NCI-H345 (cell line): ENCODE data around the gene ANO2.

Experiments
- DNase-seq: peaks from one replicate; lab custom pipeline; 2025; lab: John Stamatoyannopoulos, UW

Gene ANO2

DNA sequence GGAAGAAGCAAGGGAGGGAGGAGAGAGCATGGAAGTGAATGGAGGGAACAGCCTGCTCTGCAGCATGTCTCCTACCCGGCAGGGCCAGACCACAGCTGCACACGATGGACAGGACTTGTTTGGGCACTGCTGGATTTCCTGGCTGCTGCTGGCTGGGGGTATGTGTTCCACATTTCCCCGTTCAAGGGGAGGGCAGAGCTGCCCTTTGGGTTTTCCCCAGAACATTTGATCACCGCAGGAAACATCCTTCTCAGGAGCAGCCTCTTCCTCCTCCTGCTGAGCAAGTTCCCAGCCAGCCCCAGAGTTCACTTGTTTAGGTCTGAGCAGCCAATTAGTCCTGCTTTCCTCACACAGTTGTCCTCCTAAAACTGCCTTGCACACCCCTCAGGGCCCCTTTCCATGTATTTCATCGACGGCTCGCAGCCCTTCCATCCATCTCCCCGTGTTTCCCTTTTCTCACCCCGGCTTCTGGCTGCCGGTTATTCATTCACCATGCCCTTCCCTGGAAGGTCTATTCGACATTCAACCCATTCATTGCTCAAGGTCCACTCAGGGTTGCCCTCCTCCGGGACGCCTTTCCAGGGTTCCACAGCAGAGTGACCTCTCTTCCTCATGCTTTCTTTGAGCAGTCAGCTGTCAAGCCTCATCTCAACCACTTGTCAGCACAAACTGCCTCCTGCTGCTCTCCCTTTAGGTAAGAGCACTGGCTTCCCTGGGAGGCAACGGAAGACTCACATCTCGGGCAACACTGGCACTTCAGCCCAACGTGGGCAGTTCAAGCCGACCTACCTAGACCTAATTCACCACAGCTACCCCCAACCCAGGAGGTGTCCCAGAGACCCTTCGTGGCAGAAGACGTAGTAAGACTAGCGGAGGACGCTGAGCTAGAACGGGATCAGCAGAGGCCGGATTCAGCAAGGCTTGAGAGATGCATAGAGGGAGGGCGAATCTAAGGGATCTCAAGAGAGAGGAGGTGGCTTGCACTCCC is 20.1 kb upstream of the ANO2 start:
- DNase-seq = no peak

DNA sequence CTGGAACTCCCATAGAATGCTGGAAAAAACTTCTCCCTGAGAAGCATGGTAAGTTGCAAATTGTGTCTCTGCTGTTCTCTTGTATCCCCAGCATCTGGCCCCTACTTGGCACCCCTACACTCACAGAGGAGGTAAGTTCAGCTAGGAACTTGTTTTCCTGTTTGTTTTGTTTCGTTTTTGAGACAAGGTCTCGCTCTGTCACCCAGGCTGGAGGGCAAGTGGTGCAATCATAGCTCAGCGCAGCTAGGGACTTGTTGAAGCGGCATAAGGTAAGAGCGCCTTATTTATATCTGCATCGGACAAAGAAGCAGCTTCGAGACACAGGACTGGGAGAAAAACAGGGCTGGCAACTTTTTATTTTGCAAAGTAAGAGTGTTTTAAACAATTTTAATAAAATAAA is 18.5 kb upstream of the ANO2 start:
- no peak for DNase-seq

- DNase-seq = no peak
These were observed 15.7 kb upstream of the ANO2 start for GRCh38 chr12:5960783-5961182.

- no peak for DNase-seq
These were observed 11.9 kb upstream of the ANO2 start for GRCh38 chr12:5956987-5957386.

- DNase-seq = no peak
These were observed 9.6 kb upstream of the ANO2 start for GRCh38 chr12:5954661-5955060.

DNA sequence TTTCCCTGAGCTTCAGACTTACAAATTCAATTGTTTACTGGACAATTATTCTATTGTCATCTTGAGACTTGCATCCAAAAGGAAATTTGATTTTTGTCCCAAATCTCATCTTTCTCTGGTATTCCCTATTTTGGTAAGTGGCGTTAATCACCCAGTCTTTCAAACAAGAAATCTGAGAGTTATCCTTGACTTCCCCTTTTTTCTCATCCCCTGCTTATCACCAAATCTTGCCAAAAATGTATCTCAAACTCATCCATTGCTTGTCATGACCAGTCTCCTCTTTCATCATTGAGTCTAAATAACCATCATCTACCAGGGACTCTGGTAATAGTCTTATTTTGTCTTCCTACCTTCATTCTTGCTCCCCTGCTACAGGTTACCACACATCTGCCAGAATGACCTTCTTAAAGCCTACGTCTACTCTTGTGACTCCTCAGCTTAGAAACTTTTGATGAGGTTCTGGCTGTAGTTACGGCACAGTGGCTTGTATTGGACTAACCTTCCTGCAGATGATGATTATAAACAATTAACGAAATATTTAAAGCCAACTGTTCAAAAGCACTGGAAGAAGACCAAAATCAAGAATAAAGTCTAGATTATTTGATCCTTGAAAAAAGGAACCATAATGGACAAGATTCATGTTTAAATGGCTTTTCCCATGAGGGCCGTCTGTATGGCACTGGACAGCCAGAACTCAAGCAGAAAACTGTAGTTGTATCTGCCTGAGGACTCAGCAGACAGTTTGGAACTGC is 9.0 kb upstream of the ANO2 start:
- DNase-seq = no peak

GRCh38 chr12:5952031-5952430 is 7.0 kb upstream of the ANO2 start:
- DNase-seq = no peak

GRCh38 chr12:5948696-5949095 is 3.6 kb upstream of the ANO2 start:
- DNase-seq = no peak

DNA sequence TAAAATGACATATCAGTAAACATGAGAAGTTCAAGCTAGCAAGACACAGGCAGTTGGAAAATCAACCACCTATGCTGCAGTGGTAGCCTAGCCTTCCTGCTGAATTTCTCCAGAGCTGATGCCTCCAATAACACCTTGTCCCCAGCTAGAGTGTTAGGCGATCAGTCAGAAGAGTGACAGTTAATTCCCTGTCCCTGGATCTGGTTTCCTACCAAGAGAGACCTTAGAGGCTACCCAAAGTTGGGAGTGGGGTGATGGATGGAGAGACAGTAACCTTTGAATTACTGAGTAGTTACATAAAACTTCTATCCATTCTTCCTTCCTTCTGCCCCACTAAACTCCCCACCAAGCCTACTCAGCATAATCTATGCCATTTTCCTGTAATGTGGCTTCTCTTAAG is 1.9 kb upstream of the ANO2 start:
- no peak for DNase-seq

DNA sequence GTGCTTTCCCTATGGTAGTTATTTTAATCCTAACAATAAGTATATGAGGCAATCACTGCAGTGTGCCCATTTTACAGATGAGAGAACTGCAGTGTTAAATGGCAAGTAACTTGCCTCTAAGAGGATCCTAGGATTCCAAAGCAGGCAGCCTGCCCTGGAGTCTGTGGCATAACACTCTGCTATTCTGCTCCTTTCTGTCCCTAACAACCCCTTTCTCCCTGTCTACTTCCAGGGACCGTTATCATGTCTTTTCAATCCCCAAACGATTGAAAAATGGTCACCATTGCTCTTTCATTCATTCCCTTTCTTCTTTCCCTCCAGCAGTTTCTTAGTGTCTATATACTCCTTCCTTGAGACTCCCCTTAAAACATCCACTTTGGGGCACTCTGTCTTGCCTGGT is 1.3 kb upstream of the ANO2 start:
- DNase-seq = no peak

DNA sequence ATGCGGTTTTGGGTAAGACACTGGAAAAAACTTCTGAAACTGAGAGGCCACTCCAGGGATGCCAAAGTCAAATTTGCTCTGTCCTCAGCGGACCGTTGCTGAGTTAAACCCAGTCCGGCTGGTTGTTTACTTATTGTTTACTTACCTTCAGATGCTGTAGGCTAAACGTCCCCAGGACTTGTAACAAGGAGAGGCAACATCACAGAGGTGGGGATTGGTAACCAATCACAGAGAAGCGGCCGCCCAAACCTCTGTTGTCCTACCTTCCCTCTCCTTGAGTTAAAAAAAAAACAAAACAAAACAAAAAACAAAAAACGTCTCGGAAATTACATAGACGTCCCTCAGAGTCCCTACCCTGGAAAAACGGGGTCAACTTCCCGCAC is 380 bp downstream of the ANO2 start:
- DNase-seq = no peak

DNA sequence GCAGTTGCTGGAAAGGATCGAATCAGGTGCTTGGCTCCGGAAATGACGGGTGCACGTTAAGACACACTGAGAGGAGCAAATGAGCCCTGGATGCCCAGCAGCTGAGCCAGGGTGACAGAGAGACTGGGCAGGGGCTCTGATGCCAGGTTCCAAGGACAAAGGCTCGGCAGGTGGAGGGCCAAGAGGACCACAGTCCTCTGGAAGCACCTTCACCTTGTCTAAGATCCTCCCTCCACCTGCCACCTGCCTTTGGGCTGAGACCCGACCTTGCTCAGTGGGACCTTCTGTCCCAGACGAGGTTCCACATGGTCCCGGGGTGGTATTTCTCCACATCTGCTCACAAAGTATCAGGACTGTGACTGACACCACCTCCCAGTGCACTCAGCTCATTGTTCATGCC is 1.0 kb downstream of the ANO2 start:
- DNase-seq = no peak

DNA sequence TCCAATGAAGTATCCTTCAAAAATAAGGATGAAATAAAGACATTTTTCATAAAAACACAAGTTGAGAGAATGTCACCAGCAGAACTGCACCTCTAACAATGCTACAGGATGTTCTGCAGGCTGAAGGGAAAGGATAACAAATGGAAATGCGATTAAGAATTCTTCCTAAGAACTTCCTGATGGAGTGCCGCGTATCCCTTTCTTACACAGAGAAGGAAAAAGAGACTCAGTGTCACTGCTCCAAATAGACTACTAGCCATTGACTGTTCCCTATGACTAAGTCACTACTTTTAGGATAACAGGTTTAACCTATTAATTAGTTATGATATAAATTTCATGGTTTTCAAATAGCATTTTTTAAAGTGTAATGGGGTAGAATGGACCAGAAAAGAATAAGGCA is 3.2 kb downstream of the ANO2 start:
- no peak for DNase-seq

DNA sequence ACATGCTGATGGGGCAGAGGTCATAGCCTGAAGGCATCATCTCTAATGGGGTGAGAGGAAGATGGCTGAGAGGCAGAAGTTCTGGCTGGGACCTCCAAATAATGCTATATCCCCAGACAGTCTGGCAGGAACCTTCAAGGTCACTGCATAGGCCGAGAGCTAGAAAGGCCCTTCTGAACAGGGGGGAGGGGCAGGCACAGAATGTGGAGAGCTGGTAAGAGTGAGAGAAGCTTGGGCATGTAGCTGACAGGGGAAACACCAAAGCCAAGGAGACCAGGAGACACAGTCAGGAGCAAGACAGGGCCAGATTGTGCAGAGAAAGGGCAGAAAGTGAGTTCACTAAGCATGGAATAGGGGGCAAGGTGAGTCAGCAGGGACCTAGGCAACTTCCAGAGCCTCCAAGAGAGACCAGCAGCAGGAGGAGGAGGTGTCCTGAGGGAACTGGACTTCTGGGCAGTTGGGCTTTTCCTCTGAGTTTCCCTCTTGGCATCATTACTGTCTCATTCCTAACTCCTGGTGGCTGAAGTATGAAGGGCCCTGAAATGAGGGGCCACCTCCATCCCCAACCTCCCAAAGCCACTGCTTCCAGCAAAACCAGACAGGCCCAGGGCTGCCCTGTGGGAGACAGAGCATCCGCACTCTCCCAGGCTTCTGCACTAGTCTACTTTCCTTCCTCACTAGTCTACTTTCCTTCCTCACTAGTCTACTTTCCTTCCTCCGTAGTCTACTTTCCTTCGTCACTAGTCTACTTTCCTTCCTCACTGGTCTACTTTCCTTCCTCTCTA is 17.1 kb downstream of the ANO2 start:
- no peak for DNase-seq

- no peak for DNase-seq
These were observed 19.4 kb downstream of the ANO2 start for GRCh38 chr12:5925646-5926045.

- DNase-seq = no peak
These were observed 20.7 kb downstream of the ANO2 start for GRCh38 chr12:5924342-5924741.

- DNase-seq = no peak
These were observed 21.3 kb downstream of the ANO2 start for GRCh38 chr12:5923751-5924150.

GRCh38 chr12:5923043-5923605 is 21.9 kb downstream of the ANO2 start:
- DNase-seq = no peak

DNA sequence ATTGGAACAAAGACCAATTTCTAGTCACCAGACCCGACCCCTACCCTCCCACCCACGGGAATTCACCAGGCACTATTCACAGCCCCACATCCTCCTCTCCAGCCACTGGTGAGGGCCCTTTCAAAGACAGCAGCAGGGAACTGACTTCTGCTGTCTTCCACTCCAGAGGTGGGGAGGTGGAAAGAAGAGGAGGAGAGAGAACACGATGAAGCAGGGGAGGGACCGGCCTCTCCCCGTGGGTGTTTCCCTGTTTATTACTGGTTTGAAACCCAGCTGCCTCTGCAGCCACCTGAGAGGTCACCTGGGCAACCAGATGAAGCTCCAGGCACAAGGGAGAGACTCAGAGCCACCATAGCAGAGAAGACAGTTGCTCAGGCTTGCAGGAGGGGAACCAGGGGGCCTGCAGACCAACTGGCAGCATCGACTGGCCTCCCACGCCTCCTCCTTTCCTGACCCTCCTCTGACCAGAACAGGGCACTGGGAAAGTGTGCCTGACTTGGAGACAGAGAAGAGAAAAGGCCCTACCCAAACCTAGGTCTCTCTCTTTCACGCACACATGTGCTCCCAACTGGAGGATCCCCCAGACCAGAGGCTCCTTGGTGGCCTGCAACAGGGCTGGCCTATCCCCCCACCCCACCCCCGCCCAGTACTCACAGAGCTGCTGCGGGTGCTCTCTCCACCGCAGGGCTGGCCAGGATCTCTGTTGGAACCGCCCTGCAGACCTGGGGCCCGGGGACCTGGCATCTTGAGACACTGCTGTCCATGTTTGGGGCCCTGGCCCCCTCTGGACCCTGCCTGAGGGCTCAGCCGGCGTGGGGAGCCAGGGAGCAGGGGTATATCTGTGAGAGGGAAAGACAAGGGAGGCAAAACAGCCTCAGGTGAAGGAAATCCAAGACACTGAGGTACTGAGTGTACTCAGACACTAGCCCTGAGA is 22.8 kb downstream of the ANO2 start:
- no peak for DNase-seq

GRCh38 chr12:5921027-5921909 is 23.8 kb downstream of the ANO2 start:
- DNase-seq = no peak
